ENCODE data around the gene UNC5B. TPM values are rescaled to one million over a fixed set of nuclear protein-coding genes. Genes with fewer than 3 reads are reported as not detected.

The UNC5B gene
- total and polyA plus RNA-seq, 11 donors = 4.8 to 22.8 (median 10.1) TPM

GRCh38 chr10:71338728-71339495 is 126.5 kb downstream of the UNC5B start:
- Histone ChIP-seq H3K4me1 (peaks cover 0 to 20% (median 0%) of the 10 kb centered on the region in 12 donors), H3K27ac (no peak overlapping the region), H3K27me3 (no peaks in the 10 kb centered on the region), H3K9me3 (no peaks in the 10 kb centered on the region), H3K36me3 (peaks cover 0 to 14% (median 0%) of the 10 kb centered on the region in 9 donors), H3K4me3 (no peak overlapping the region)
- no peak for ATAC-seq
- no peak for DNase-seq
- 83 to 90% (median 87%) methylated on average over 13 of the region's 13 CpGs for WGBS, 4 donors
- intact Hi-C loops (cut with DNase I) = no loop called here
- TF ChIP-seq, protein P1, sequence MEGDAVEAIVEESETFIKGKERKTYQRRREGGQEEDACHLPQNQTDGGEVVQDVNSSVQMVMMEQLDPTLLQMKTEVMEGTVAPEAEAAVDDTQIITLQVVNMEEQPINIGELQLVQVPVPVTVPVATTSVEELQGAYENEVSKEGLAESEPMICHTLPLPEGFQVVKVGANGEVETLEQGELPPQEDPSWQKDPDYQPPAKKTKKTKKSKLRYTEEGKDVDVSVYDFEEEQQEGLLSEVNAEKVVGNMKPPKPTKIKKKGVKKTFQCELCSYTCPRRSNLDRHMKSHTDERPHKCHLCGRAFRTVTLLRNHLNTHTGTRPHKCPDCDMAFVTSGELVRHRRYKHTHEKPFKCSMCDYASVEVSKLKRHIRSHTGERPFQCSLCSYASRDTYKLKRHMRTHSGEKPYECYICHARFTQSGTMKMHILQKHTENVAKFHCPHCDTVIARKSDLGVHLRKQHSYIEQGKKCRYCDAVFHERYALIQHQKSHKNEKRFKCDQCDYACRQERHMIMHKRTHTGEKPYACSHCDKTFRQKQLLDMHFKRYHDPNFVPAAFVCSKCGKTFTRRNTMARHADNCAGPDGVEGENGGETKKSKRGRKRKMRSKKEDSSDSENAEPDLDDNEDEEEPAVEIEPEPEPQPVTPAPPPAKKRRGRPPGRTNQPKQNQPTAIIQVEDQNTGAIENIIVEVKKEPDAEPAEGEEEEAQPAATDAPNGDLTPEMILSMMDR (IDR thresholded peaks at IDR 0.05) = no peak
- TF ChIP-seq POLR2A (IDR thresholded peaks at IDR 0.05) = no peak

DNA sequence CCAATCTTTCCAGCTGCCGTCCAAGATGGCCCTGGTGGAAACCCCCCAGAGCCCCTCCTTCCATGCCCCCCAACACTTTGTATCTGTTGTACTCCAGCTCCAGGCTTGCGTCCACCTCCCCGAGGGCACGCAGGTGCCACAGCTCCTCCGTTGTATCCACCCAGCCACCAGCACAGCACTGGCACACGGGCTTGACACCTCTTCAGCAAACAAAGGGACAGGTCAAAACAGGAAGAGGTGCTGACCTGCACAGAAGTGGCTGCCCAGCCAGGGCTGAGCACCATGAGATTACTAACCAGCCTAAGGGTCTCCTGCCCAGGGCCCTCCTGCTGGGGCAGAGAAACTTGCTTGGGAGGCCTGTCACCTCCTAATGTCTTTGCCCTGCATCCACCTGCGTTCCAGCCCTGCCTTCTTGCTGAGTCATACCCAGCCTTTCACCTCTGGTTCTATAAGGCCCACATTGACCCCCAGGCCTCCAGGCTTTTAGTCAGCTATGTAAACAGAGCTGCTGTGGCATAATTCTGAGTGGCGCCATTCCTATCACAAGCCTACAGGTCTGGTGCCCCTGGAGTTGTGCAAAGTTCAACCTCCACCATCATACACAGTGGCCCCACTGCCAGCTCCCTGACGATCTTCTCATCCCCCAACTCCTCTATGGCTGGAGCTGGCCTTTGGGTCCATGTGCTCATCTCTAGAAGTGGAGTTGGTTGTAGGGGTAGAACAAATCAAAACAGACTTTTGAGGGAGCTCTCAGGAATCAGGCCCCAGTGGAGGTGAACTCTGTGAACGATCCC is 127.6 kb downstream of the UNC5B start:
- Histone ChIP-seq H3K27me3 (no peaks in the 10 kb centered on the region), H3K4me1 (peaks cover 0 to 24% (median 0%) of the 10 kb centered on the region in 12 donors), H3K36me3 (peaks cover 0 to 14% (median 0%) of the 10 kb centered on the region in 9 donors), H3K4me3 (no peak overlapping the region), H3K9me3 (no peaks in the 10 kb centered on the region), H3K27ac (no peak overlapping the region)
- 92 to 98% (median 95%) methylated on average over 10 of the region's 10 CpGs for WGBS, 4 donors
- intact Hi-C loops (cut with DNase I) = no loop called here
- DNase-seq = no peak
- no peak for TF ChIP-seq POLR2A (IDR thresholded peaks at IDR 0.05)
- TF ChIP-seq, protein P1 (IDR thresholded peaks at IDR 0.05) = no peak
- no peak for ATAC-seq

DNA sequence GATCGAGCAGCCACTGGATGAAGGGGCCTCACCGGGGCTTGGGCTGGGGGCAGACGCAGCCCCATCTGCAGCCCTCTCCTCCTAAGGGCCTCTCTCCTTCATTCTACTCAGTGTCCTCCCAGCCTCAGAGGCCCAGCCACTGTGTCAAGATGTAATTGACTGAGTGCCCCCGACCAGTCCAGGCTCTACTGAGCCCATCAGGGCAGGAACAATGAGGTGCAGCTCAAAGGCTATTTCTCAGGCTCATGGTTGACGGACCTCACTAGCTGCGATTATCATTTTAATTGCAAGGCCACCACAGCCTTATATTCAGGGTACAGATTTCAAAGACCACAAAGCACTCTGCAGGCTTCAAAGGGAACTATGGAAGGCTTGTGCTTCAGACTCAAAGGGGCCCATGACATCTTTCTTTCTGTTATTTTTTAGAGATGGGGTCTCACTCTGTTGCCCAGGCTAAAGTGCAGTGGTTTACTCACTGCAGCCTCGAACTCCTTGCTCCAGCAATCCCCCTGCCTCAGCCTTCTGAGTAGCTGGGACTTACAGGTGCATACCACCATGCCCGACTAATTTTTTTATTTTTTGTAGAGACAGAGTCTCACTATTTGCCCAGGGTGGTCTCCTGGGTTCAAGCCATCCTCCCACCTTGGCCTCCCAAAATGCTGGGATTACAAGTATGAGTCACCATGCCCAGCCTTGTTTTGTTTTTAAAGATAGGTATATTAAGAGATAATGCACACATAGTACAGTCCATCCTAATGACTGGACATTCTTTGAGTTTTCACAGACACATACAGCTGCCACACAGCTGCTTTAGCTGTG is 130.4 kb downstream of the UNC5B start:
- Histone ChIP-seq H3K4me3 (no peak overlapping the region), H3K27me3 (no peaks in the 10 kb centered on the region), H3K9me3 (no peaks in the 10 kb centered on the region), H3K4me1 (peaks cover 0 to 24% (median 0%) of the 10 kb centered on the region in 12 donors), H3K27ac (peak overlapping the region in 1 of 12 donors; percentile 62), H3K36me3 (peaks cover 0 to 14% (median 0%) of the 10 kb centered on the region in 9 donors)
- no peak for TF ChIP-seq POLR2A (IDR thresholded peaks at IDR 0.05)
- TF ChIP-seq, protein P1 (IDR thresholded peaks at IDR 0.05) = no peak
- DNase-seq (no peak), ATAC-seq (no peak)
- WGBS, 4 donors = 88 to 95% (median 92%) methylated on average over 8 of the region's 8 CpGs
- intact Hi-C loops (cut with DNase I) = no loop called here
